ENCODE results near the gene NUDT3. TPM values are rescaled to one million over a fixed set of nuclear protein-coding genes. Genes with fewer than 3 reads are reported as not detected.

The NUDT3 gene
- total and polyA plus RNA-seq, 4 donors, result 3.2 to 20.2 (median 9.5) TPM

- 98% methylated on average over 1 of the region's 1 CpG for WGBS
- Histone ChIP-seq H3K36me3 (ENCODE audit: control insufficient read depth in 4 of 4, insufficient read depth in 3 of 4, low read depth in 1 of 4, low read length in 3 of 4) (peaks cover 0 to 3% (median 0%) of the 10 kb centered on the region in 4 donors), H3K27ac (ENCODE audit: low read depth in 1 of 2, low read length in 2 of 2) (no peak overlapping the region), H3K27me3 (ENCODE audit: control insufficient read depth in 4 of 4, insufficient read depth in 4 of 4, low read length in 3 of 4) (no peaks in the 10 kb centered on the region), H3K4me1 (ENCODE audit: control insufficient read depth in 4 of 4, insufficient read depth in 4 of 4, low read length in 3 of 4) (peaks cover 4 to 11% (median 7%) of the 10 kb centered on the region in 4 donors), H3K9ac (ENCODE audit: low read depth in 1 of 2, low read length in 2 of 2) (no peak overlapping the region), H3K4me3 (ENCODE audit: low read depth in 1 of 3, low read length in 3 of 3) (no peak overlapping the region), H3K9me3 (ENCODE audit: control insufficient read depth in 4 of 4, low read length in 3 of 4) (no peaks in the 10 kb centered on the region)
- DNase-seq (ENCODE audit: low spot score), result no peak
- no peak for TF ChIP-seq RXRA (IDR thresholded peaks at IDR 0.05)
- no peak for TF ChIP-seq REST (IDR thresholded peaks at IDR 0.05)
- no peak for TF ChIP-seq YY1 (IDR thresholded peaks at IDR 0.05)
- TF ChIP-seq NR2F2 (IDR thresholded peaks at IDR 0.05), result no peak
- TF ChIP-seq TAF1 (conservative IDR thresholded peaks at IDR 0.05), result no peak
- TF ChIP-seq HNF4A (conservative IDR thresholded peaks at IDR 0.05), result no peak
- no peak for TF ChIP-seq JUND (IDR thresholded peaks at IDR 0.05)
- no peak for TF ChIP-seq ATF3 (IDR thresholded peaks at IDR 0.05)
- TF ChIP-seq CTCF (IDR thresholded peaks at IDR 0.05; ENCODE audit: low read depth, low read length, missing input control), result no peak
- TF ChIP-seq SP1 (IDR thresholded peaks at IDR 0.05), result no peak
- no peak for TF ChIP-seq GABPA (IDR thresholded peaks at IDR 0.05 in 1 of 2, conservative IDR thresholded peaks at IDR 0.05 in 1 of 2)
- no peak for TF ChIP-seq FOXA2 (IDR thresholded peaks at IDR 0.05)
- no peak for TF ChIP-seq HNF4G (IDR thresholded peaks at IDR 0.05)
- TF ChIP-seq ZBTB33 (IDR thresholded peaks at IDR 0.05), result no peak
- TF ChIP-seq EGR1 (IDR thresholded peaks at IDR 0.05; ENCODE audit: low read depth in 2 of 2), result no peak
- no peak for TF ChIP-seq RAD21 (IDR thresholded peaks at IDR 0.05)
- no peak for TF ChIP-seq MAX (IDR thresholded peaks at IDR 0.05)
Observed at GRCh38 chr6:34274129-34274528, 118.3 kb downstream of the NUDT3 start.
